K562 (cell line): ENCODE measurements around the gene MACROD2. TPM values are rescaled to one million over a fixed set of nuclear protein-coding genes. Genes with fewer than 3 reads are reported as not detected.

Experiments
- ATAC-seq: fragments of 200-7000 bp; cut with Tn5 transposase; 3 replicates; pipeline ENCODE4 v1.9.1; 2020; ENCODE audit warnings: moderate library complexity
- BruUV-seq: library from RNA; stranded (reverse); fragments of 400-500 nt; replicated peaks from 2 replicates; lab custom pipeline; 2021; lab: Mats Ljungman, UMichigan
- CTCF ChIA-PET: fragments of 300-600 bp; formaldehyde crosslinking; extraction: SDS; loops from one replicate; lab custom pipeline; 2021; ENCODE audit warnings: low intra/inter-chr PET ratio; lab: Yijun Ruan, JAX
- POLR2A ChIA-PET: fragments of 300-600, 350-650 bp; sonication (Branson Sonifier 250); formaldehyde crosslinking; extraction: SDS; loops from one replicate; lab custom pipeline; 2021; ENCODE audit warnings: antibody characterized with exemption, inconsistent platforms; lab: Yijun Ruan, JAX
- DNase-seq, 4 experiments: peaks; one replicate each; pipeline versions ENCODE4 v3.0.0 to v3.0.0-alpha.2; 2011 to 2018; ENCODE audit warnings: low spot score in 3 of 4, mixed read lengths in 3 of 4; ENCODE audit errors: extremely low read depth in 1 of 4
- FAIRE-seq: peaks from 2 replicates; lab custom pipeline; 2011; peaks lifted over from hg19 to GRCh38; lab: Jason Lieb, UNC
- H2AFZ ChIP-seq: 2 replicates; pipeline ENCODE4 v1.6.0; 2011; ENCODE audit warnings: low read depth, low read length, control low read depth, inconsistent platforms
- H3K27ac ChIP-seq: fragments of 200-600 bp; 3 replicates; pipeline ENCODE4 v1.8.0; 2011; ENCODE audit warnings: low read depth, mild to moderate bottlenecking, control low read depth, inconsistent platforms, low read length, moderate library complexity, mixed read lengths; ENCODE audit errors: extremely low read depth
- H3K27me3 ChIP-seq, 2 experiments: fragments of 300-600 bp in 1 of 2; 2 replicates in 1 of 2; 3 replicates in 1 of 2; pipeline versions ENCODE4 v1.6.0 to v1.8.0; 2011; ENCODE audit warnings: inconsistent platforms in 2 of 2, low read length in 2 of 2, mild to moderate bottlenecking in 1 of 2, mixed read lengths in 1 of 2, moderate library complexity in 1 of 2; ENCODE audit not compliant: control insufficient read depth in 2 of 2, insufficient read depth in 2 of 2
- H3K36me3 ChIP-seq: fragments of 300-600 bp; 3 replicates; pipeline ENCODE4 v1.8.0; 2011; ENCODE audit warnings: mild to moderate bottlenecking, low read length, inconsistent platforms; ENCODE audit not compliant: control insufficient read depth, insufficient read depth
- H3K4me1 ChIP-seq, 2 experiments: fragments of 200-600 bp in 1 of 2; replicated peaks in 1 of 2; 2 replicates in 1 of 2; 3 replicates in 1 of 2; pipeline versions ENCODE4 v1.5.1 to v1.8.0; 2011; ENCODE audit warnings: inconsistent platforms in 2 of 2, low read length in 2 of 2, mild to moderate bottlenecking in 1 of 2, mixed read lengths in 1 of 2, moderate library complexity in 1 of 2; ENCODE audit not compliant: control insufficient read depth in 2 of 2, insufficient read depth in 2 of 2
- H3K4me2 ChIP-seq: 2 replicates; pipeline ENCODE4 v1.6.1; 2011; ENCODE audit warnings: low read length, control low read depth, inconsistent platforms, mixed read lengths; ENCODE audit not compliant: insufficient read depth
- H3K4me3 ChIP-seq: fragments of 200-600 bp; sonication (generic), shearing (Covaris generic); 2 replicates; pipeline ENCODE4 v1.5.1; 2016; ENCODE audit warnings: control low read depth, inconsistent platforms
- H3K79me2 ChIP-seq: fragments of 200-600 bp; 3 replicates; pipeline ENCODE4 v1.8.0; 2011; ENCODE audit warnings: low read length, inconsistent platforms; ENCODE audit not compliant: control insufficient read depth, insufficient read depth
- H3K9ac ChIP-seq, 2 experiments: 2 replicates each; pipeline versions ENCODE4 v1.6.0 to v1.6.1; 2011; ENCODE audit warnings: low read depth in 2 of 2, low read length in 2 of 2, control low read depth in 1 of 2, inconsistent platforms in 1 of 2, mild to moderate bottlenecking in 1 of 2, mixed read lengths in 1 of 2; ENCODE audit not compliant: insufficient read depth in 1 of 2
- H3K9me1 ChIP-seq: one replicate; pipeline ENCODE4 v1.6.0; 2011; ENCODE audit warnings: inconsistent platforms, mild to moderate bottlenecking, low read length, moderate library complexity; ENCODE audit not compliant: control insufficient read depth, insufficient read depth
- H3K9me3 ChIP-seq: replicated peaks from 2 replicates; pipeline ENCODE4 v1.5.1; 2011; ENCODE audit warnings: low read depth, low read length, inconsistent platforms; ENCODE audit not compliant: control insufficient read depth, insufficient read depth
- H4K20me1 ChIP-seq: replicated peaks from 2 replicates; pipeline ENCODE4 v1.6.1; 2011; ENCODE audit warnings: low read length, inconsistent platforms, mixed read lengths; ENCODE audit not compliant: control insufficient read depth, insufficient read depth
- ATF4 ChIP-seq: fragments of 450-650 bp; formaldehyde crosslinking; IDR thresholded peaks from 2 replicates; pipeline ENCODE4 v1.4.0; 2022; ENCODE audit warnings: mild to moderate bottlenecking, moderate library complexity
- CTBP1 ChIP-seq: fragments of 450-650 bp; IDR thresholded peaks from 2 replicates; pipeline ENCODE4 v1.6.1; 2016; ENCODE audit warnings: borderline replicate concordance
- ESRRB ChIP-seq: fragments of 250-450 bp; sonication (Bioruptor Pico); IDR thresholded peaks from 2 replicates; pipeline ENCODE4 v1.5.0; 2020; ENCODE audit warnings: mild to moderate bottlenecking, moderate library complexity, borderline replicate concordance
- GABPB2 ChIP-seq: fragments of 250-450 bp; sonication (Bioruptor Pico); conservative IDR thresholded peaks from 2 replicates; pipeline ENCODE4 v1.5.1; 2021; ENCODE audit warnings: mild to moderate bottlenecking
- GTF2E2 ChIP-seq: fragments of 200-800 bp; sonication (Bioruptor generic); IDR thresholded peaks from 2 replicates; pipeline ENCODE4 v1.6.1; 2016; ENCODE audit warnings: missing genetic modification characterization, missing compliant biosample characterization
- KDM5B ChIP-seq: fragments of 200-600 bp; sonication (generic); IDR thresholded peaks from 2 replicates; pipeline ENCODE4 v1.6.1; 2012; ENCODE audit warnings: low read depth, mild to moderate bottlenecking, moderate library complexity, low read length, control low read depth, inconsistent platforms; ENCODE audit not compliant: insufficient replicate concordance
- NBN ChIP-seq: fragments of 450-650 bp; IDR thresholded peaks from 2 replicates; pipeline ENCODE4 v1.6.1; 2016; ENCODE audit warnings: low read depth, mild to moderate bottlenecking
- RFX7 ChIP-seq: fragments of 250-450 bp; sonication (Bioruptor Pico); IDR thresholded peaks from 2 replicates; pipeline ENCODE4 v1.5.1; 2021; ENCODE audit warnings: mild to moderate bottlenecking
- SRSF7 ChIP-seq: fragments of 200-400 bp; formaldehyde crosslinking; optimal IDR thresholded peaks from 2 replicates; pipeline ENCODE3; 2017; ENCODE audit warnings: mild to moderate bottlenecking, low read depth, low read length
- THRAP3 ChIP-seq: fragments of 450-650 bp; IDR thresholded peaks from 2 replicates; pipeline ENCODE4 v1.6.1; 2016; ENCODE audit warnings: mild to moderate bottlenecking, inconsistent platforms, borderline replicate concordance
- ZKSCAN8 ChIP-seq: fragments of 200-800 bp; sonication (Bioruptor generic); IDR thresholded peaks from 2 replicates; pipeline ENCODE4 v1.6.1; 2016; ENCODE audit warnings: missing genetic modification characterization, missing compliant biosample characterization
- ZNF311 ChIP-seq: fragments of 250-450 bp; sonication (Bioruptor Pico); IDR thresholded peaks from 2 replicates; pipeline ENCODE4 v1.4.0; 2020; ENCODE audit warnings: mild to moderate bottlenecking, moderate library complexity
- ZNF436 ChIP-seq: fragments of 250-450, 450-650 bp; sonication (Bioruptor Pico); formaldehyde crosslinking; IDR thresholded peaks from 2 replicates; pipeline ENCODE4 v1.7.0; 2020; ENCODE audit warnings: mild to moderate bottlenecking
- ZNF696 ChIP-seq: fragments of 250-450 bp; sonication (Bioruptor Pico); conservative IDR thresholded peaks from 2 replicates; pipeline ENCODE4 v1.4.0; 2020; ENCODE audit warnings: mild to moderate bottlenecking, moderate library complexity
- ZZZ3 ChIP-seq: fragments of 450-650 bp; IDR thresholded peaks from 2 replicates; pipeline ENCODE4 v1.6.1; 2016; ENCODE audit warnings: antibody characterized with exemption, mild to moderate bottlenecking, moderate library complexity
- WGBS: fragments of 100-300 bp; shearing (Covaris generic); methylation state at CpG from one replicate; pipeline ENCODE4 v1.1.6; 2016; ENCODE audit warnings: low coverage, mixed read lengths; ENCODE audit not compliant: insufficient coverage; ENCODE audit errors: missing lambda C conversion rate; 5-methylcytosine and 5-hydroxymethylcytosine counted together
- in situ Hi-C: fragments of 300-500 bp; cut with MboI; formaldehyde crosslinking; loops from 4 replicates; pipeline ENCODE4 v1.15.0; 2018; ENCODE audit warnings: inconsistent platforms, mixed read lengths
- intact Hi-C: fragments of 100-400 bp; cut with micrococcal nuclease; formaldehyde crosslinking; loops from 2 replicates; pipeline ENCODE4 v1.14.2; 2022
- polyA plus RNA-seq, 8 experiments: library from polyadenylated mRNA; depleted of rRNA in 4 of 8; stranded (reverse) in 5 of 8; unstranded in 3 of 8; fragments of >200 nt; fragmentation: Nextera tagmentation in 2 of 8; fragmentation: Illumina TruSeq in 1 of 8; extraction: Ambion mirVana in 2 of 8; extraction: Trizol in 1 of 8; gene quantifications; 2 replicates each; pipeline versions ENCODE4 v1.2.1 to v1.2.3, GENCODE V29; 2011 to 2014; ENCODE audit warnings: inconsistent platforms in 1 of 8, missing spikeins in 1 of 8
- total RNA-seq, 7 experiments: library from RNA; depleted of rRNA in 6 of 7; stranded (reverse); fragments of >200 nt in 6 of 7; fragmentation: Illumina TruSeq in 2 of 7; extraction: Trizol in 2 of 7; gene quantifications; 2 replicates each; pipeline versions ENCODE4 v1.2.1 to v1.2.3, GENCODE V29; 2011 to 2021; ENCODE audit warnings: low replicate concordance in 1 of 7
- TF ChIP-seq, protein P1 (sequence below), 2 experiments: IDR thresholded peaks; 2 replicates each; pipeline ENCODE4 v1.6.1; 2011; ENCODE audit warnings: borderline replicate concordance in 1 of 2, control low read depth in 1 of 2, low read depth in 1 of 2, low read length in 1 of 2, mild to moderate bottlenecking in 1 of 2, mixed read lengths in 1 of 2, moderate library complexity in 1 of 2; ENCODE audit not compliant: insufficient read depth in 1 of 2, insufficient read length in 1 of 2, poor library complexity in 1 of 2, severe bottlenecking in 1 of 2; ENCODE audit errors: extremely low read depth in 1 of 2

MACROD2 gene
- total and polyA plus RNA-seq, 9 of the 15 experiments (the other 6 are each of a cell fraction or from before 2014, with no cell fraction given): not detected

DNA sequence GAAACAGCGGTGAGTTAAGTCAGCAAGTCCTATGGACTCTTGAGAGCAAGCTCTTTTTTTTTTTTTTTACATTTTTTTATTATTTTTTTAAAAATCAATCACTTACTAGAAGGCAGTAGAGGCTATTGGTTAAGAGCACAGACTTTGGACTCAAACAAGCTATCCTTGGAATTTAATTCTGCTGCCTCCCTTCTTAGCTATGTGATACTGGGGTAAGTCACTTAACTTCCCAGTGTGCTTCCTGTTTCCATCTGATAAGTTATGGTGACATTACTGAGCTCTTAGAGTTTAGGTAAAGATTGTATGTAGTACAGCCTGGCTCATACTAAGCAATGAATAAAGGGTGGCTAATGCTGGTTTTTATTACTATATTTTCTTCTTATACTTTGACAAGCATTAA, 1112.6 kb downstream of the MACROD2 start:
- H3K27ac ChIP-seq: no peak overlapping the region
- no peak overlapping the region for H3K4me2 ChIP-seq
- intact Hi-C loops: no loop called here
- in situ Hi-C loops: no loop called here
- BruUV-seq: no TSS peak
- TF ChIP-seq ATF4 (CRISPR knock-in tag): no peak
- TF ChIP-seq ZZZ3: no peak
- H3K27me3 ChIP-seq: no peaks in the 10 kb centered on the region
- ATAC-seq: no peak
- WGBS: 0% methylated on average over 1 of the region's 1 CpG
- no peak overlapping the region for H3K9ac ChIP-seq
- ChIA-PET CTCF (no interaction called here), POLR2A (no interaction called here)
- no peaks in the 10 kb centered on the region for H3K4me1 ChIP-seq
- no peak overlapping the region for H3K4me3 ChIP-seq
- no peak overlapping the region for H2AFZ ChIP-seq
- no peaks in the 10 kb centered on the region for H3K9me3 ChIP-seq
- no peak for DNase-seq
- H3K79me2 ChIP-seq: no peaks in the 10 kb centered on the region
- no peaks in the 10 kb centered on the region for H3K9me1 ChIP-seq
- no peaks in the 10 kb centered on the region for H4K20me1 ChIP-seq
- no peak for FAIRE-seq
- no peaks in the 10 kb centered on the region for H3K36me3 ChIP-seq

- WGBS: 0% methylated on average over 7 of the region's 7 CpGs
- no TSS peak for BruUV-seq
- Histone ChIP-seq H3K4me2 (no peak overlapping the region), H3K9ac (no peak overlapping the region), H3K79me2 (no peaks in the 10 kb centered on the region), H3K27ac (no peak overlapping the region), H3K9me1 (no peaks in the 10 kb centered on the region), H3K4me3 (no peak overlapping the region), H3K27me3 (no peaks in the 10 kb centered on the region), H3K4me1 (no peaks in the 10 kb centered on the region), H3K9me3 (no peaks in the 10 kb centered on the region), H3K36me3 (no peaks in the 10 kb centered on the region), H2AFZ (no peak overlapping the region), H4K20me1 (no peaks in the 10 kb centered on the region)
- in situ Hi-C loops (no loop called here), intact Hi-C loops (no loop called here)
- FAIRE-seq (no peak), ATAC-seq (no peak), DNase-seq (no peak)
- ChIA-PET CTCF (interaction anchor here (0.7 kb wide), 1 partner anchor 1493 kb away, joined by 4 read pairs; no protein-coding TSS in a partner anchor), POLR2A (no interaction called here)
- no peak for TF ChIP-seq GTF2E2 (tag)
- no peak for TF ChIP-seq THRAP3
- no peak for TF ChIP-seq RFX7 (CRISPR knock-in tag)
- TF ChIP-seq KDM5B: no peak
- no peak for TF ChIP-seq ZKSCAN8
- TF ChIP-seq NBN: no peak
- TF ChIP-seq SRSF7: no peak
- no peak for TF ChIP-seq ZNF311
- TF ChIP-seq ZNF696 (CRISPR knock-in tag): no peak
- TF ChIP-seq CTBP1: no peak
- TF ChIP-seq ZNF436 (CRISPR knock-in tag): no peak
- TF ChIP-seq, protein P1, sequence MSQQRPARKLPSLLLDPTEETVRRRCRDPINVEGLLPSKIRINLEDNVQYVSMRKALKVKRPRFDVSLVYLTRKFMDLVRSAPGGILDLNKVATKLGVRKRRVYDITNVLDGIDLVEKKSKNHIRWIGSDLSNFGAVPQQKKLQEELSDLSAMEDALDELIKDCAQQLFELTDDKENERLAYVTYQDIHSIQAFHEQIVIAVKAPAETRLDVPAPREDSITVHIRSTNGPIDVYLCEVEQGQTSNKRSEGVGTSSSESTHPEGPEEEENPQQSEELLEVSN (IDR thresholded peaks at IDR 0.05; ENCODE audit: borderline replicate concordance in 1 of 2, extremely low read depth in 1 of 2, insufficient read depth in 1 of 2, insufficient read length in 1 of 2, low read depth in 1 of 2, low read length in 1 of 2, poor library complexity in 1 of 2, severe bottlenecking in 1 of 2): no peak
- TF ChIP-seq ESRRB: no peak
- TF ChIP-seq GABPB2 (CRISPR knock-in tag): no peak
Observed at GRCh38 chr20:15109494-15109893, 1114.2 kb downstream of the MACROD2 start.
